ENCODE results near the gene PGPEP1. TPM values are rescaled to one million over a fixed set of nuclear protein-coding genes. Genes with fewer than 3 reads are reported as not detected.
"Not testable (repeated sequence)": the region's sequence is repeated elsewhere in the genome, so short reads cannot be mapped to it uniquely, and the experiment has no call there.

Gene PGPEP1
- polyA plus RNA-seq, 4 donors = 15.5 to 26.2 (median 25.8) TPM

DNA sequence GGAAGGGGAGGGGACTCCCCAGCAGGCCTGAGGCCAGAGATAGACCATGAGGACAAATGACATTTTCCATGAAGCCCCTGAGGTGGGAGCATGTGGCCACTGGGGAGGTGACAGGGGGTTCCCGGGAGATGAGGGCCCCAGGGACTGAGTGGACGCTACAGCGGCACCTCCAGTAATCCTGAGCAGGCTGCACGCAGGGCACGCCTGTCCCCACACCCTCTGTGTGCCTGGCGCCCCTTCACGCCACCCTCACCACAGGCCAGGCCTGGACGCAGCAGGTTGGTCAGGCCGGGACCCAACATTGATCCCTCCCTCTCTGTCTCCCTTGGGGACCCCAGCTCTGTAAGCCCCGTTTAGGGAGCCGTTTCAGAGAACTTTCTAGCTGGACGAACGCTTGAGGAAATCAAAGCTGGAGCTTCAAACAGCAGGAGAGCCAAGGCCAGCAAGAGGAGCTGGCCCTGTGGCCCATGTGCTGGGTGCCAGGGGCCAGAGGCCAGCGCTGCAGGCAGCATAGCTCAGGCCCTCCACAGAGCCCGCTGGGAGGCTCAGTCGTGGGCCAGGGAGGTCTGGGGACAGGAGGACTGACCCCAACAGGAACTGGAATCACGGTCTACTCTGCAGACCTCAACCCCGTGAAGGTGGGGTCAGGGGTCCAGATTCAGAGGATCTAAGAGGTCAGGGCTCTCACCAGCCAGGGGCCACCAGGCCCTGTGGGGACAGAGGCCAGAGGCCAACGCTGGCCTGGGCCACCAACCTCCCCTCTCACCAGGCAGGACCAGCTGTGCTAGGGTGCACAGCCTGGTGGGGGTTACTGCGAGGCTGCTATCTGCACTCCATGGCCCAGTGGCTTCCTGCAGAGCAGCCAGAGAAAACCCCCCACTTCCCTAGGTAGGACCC is 32.1 kb upstream of the PGPEP1 start:
- DNase-seq (ENCODE audit: low read depth in 4 of 4, low spot score in 3 of 4) = no peak

DNA sequence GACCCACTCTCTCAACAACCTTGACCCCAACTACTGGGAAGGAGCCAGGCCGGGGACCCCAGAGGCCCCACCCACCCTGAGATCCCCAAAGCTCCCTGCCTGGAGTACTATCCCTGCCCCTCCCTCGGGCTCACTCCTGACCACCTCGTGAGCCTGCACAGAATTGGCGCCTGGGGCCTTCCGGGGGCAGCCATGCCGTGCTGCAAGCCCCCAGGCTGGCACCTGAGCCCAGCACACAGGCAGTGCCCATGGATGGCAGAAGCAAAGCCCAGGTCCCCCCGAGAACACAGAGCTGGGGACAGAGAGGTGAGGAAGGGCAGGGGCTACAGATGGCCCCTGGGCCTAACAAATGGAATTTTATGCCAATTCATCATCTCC is 31.5 kb upstream of the PGPEP1 start:
- DNase-seq (ENCODE audit: low read depth in 4 of 4, low spot score in 3 of 4) = no peak

DNA sequence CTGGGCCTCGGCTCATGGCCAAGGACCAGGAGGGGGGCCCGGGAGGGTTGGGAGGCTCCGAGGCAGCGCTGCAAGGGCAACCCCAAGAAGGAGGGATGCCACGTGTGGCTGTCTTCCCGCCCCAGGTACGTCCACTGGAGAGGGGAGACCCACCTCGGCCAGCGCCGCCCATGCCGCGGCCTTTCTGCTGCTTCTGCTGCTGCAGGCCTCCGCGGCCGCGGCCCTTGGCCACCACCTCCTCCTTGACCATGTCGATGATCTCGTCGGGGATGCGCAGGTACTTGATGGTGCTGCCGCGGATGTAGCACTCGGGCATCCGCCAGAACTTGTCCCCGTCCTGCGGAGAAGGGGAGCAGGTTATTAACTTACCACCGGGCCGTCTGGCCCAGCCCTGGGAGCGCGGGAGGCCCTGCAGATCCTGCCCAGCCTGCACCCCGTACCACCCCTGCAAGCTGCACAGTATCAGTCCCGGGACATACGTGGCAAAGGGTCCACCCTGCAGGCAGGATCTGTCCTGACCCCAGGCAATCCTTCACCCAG is 30.8 kb upstream of the PGPEP1 start:
- no peak for DNase-seq (ENCODE audit: low read depth in 4 of 4, low spot score in 3 of 4)

DNA sequence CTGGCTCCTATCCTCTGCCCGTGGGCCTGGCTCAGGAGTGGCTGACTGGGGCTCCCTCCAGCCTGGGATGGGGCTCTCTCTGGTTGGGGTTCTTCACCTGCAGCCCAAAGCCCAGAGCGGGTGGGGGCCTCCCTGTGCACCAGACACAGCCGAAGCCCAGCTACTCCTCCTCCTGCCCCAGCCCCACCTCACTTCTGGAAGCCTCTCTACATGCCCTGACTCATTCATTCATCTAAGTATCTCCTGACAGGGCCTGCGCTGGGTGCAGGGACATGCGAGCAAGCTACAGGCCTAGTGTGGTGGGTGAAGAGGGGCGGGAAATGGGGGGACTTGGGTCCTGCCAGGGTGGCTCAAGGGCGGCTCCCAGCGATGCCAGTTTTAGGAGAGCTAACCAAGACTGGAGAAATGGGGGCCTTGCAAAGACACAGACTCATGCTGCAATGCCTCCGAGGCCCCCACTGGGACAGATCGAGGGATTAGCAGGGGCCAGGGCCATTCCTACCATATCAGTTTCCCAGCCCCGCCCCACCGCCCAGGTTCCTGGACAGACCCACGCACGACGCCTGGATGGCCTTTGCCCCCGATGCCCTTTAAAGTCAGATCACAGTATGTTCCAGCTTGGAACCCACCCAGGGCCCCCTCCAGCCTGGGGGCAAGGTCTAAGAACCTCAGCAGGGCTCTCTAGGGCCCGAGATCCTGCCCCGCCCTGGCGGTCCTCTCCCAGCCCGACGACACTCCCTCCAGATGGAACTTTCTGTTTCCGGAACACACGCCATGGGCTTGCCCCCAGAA is 30.1 kb upstream of the PGPEP1 start:
- DNase-seq (ENCODE audit: low read depth in 4 of 4, low spot score in 3 of 4) = no peak

DNA sequence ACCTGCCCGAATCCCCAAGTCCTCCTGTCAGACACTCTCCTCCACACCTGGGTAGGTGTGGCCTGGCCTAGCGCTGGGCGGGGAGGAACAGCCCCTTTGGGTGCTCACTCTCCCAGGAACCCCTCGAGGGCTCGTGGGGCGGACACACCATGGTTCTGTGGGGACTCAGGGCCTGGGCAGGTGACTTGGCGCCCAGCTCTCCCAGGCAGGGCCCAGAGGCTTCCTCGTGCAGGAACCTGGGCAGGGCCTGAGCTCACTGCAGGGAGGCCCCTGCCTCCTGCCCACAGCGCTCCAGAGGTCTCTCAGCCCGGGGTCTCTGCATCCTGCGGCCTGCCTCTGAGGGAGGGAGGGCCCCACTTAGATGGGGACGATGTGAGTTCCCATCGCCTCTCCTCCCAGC is 29.4 kb upstream of the PGPEP1 start:
- DNase-seq (ENCODE audit: low read depth in 4 of 4, low spot score in 3 of 4) = no peak

DNA sequence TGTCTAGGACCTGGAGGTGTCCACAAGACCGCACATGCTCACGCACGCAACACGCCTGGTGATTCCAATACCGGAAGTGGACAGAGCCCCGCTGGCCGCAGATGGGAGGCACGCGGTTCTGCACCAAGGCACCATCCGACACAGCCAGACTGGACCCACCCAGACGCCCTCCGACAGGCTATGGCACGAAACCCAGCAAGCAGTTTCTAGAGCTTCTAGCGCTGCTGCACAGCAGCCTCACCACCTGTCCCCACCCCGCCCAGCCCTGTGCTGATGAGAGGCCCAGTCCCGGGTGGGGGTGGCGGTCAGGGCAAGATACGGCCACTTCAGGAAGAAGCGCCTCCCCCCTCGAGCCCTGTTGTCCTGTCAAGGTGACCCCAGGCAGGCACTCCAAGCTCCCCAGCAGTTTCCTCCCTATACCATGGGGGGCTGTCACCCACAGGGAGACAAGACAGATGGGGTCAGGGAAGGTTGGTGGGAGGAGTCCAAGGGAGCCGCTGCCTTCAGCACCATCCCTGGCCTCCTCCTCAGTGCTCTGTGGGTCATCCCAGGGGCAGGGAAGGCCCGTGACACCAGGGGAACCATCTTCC is 28.8 kb upstream of the PGPEP1 start:
- DNase-seq (ENCODE audit: low read depth in 4 of 4, low spot score in 3 of 4) = no peak

DNA sequence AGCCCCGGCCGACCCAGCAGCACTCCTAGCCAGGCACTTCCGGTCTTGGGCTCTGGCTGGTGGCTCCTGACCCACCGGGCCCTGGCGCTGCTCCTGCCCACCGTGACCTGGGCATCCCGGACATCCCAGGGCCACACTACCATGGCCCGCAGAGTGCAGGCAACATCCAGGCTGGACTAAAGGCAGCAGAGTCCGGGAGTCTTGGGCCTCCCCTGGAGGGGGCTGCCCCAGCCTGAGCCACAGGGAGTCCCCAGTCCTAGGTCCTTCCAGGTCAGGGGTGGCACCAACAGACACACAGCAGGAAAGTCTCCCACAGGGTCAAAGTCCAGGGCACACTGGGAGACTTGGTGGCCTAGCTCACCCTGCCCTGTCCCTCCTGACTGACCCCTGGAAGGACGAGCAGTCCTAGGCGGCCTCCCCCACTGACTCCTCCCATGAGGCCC is 28.3 kb upstream of the PGPEP1 start:
- DNase-seq (ENCODE audit: low read depth in 4 of 4, low spot score in 3 of 4) = no peak

DNA sequence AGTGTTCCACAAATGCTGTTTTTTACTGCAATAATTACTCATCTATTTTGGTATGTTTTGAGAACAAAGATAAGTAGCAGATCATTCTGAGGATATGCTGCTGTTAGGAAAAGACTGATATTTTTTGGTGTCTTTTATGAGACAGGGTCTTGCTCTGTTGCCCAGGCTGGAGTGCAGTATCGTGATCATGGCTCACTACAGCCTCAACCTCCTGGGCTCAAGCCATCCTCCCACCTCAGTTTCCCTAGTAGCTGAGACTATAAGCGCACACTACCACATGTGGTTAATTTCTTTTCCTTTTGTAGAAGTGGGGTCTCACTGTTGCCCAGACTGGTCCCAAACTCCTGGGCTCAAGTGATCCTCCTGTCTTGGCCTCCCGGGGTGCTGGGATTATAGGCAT is 27.0 kb upstream of the PGPEP1 start:
- DNase-seq (ENCODE audit: low read depth in 4 of 4, low spot score in 3 of 4) = no peak

DNA sequence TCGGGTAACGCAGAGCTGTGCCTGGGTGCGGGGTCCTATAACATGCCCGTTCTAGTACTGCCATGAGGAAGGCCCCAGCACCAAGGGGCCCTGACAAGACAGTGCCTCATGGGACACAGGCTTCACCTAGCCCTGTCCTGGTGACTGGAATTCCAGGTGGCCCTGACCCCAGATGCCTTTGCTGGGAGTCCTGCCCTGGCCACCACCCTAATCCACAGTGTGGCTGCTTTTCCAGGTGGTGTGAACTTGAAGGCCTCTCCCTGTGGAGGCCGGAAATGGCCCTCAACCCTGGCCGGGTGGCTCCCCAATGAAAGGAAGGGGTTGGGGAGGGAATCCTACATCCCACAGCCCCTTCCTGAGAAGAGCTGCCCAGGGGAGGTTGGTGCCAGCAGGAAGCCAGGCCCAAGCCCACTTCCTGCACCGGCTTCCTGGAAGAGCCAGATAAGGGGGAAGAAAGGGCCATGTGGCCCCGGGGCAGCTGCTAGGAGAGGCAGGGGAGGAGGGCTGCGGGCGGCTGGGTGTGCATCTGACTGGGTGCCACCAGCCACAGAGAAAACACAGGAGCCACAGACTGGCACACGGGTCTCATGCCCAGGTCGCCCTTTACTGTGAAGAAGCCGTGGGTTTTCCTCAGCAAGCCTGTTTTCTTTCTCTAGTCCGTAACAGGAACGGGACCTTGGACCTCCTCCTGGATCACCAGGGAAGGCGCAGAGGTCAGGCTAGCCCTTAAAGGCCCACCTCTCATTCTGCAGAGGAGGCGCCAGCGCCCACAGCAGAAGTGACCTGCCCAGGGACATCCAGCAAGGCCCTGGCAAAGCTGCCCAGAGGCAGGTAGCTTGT is 22.2 kb upstream of the PGPEP1 start:
- no peak for DNase-seq (ENCODE audit: low read depth in 4 of 4, low spot score in 3 of 4)

DNA sequence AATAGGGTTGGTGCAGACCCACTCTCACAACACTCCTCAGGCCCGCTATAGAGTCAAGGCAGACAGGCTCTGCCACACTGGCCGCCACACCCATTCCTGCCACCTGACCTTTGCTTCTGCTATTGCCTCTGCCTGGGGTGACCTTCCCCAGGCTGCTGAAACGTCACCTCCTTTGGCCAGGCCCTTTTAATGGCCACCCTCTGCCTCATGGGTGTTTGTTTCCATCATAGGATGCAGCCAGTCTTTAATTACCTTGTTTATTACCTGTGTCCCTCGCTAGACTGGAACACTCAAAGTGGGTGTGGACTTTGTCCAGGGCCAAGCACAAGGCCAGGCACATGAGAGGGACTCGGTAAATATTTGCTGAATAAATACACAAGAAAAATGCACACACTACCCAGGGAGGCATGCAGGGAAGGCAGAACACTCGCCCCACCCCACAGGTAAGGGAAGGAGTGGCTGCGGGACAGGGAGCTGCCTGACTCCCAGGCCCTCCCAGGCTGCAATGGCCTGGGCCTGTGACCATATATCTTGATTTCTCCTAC is 20.7 kb upstream of the PGPEP1 start:
- no peak for DNase-seq (ENCODE audit: low read depth in 4 of 4, low spot score in 3 of 4)

DNA sequence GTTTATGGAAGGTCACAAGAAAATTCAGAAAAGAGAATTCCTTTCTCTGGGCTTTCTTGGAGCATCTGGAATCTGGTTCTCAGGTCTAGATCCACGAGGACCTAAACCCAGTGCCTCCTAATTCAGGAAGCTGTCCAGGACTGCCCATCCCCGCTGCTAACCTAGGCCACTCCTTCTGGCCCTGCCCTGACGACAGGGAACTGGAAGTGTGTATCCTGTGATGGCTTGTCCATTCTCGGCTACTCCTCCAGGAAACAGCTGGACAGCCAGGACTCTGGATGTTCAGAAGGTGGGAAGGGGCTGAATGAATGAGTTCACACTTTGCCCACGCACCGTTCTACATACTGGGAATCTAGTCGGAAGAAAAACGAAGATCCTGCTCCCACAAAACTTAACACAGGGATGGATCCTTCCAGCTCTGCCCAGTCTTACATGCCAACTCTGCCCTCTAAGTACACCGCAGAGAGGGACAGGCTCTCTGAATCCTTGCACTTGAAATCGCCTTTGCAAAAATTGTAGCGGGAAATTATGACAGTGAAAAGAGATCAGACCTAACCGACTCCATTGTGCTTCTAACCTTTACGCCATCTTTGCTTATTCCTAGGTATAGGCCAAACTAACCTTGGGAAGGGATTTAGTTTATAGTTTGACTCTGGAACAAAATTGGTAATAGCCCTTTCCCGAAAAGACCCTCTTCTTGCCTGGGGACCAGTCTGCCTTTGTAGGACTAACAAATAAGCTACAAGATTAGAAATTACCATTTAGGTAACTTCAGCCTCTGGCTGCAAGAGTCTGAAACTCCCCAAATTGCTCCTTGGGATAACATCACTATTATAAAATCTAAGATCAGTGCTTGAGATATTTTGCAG is 19.3 kb upstream of the PGPEP1 start:
- no peak for DNase-seq (ENCODE audit: low read depth in 4 of 4, low spot score in 3 of 4)

DNA sequence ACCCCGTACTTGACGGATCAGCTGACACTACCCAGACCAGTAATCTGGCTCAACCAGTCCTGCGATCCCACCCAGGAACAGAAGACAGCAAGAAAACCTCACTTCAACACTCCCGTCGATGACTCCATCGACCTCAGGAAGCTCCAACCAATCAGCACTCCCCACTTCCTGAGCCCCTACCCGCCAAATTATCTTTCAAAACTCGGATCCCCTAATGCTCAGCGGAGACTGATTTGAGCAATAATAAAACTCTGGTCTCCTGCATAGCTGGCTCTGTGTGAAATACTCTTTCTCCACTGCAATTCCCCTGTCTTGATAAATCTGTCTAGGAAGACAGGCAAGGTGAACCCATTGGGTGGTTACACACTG is 18.7 kb upstream of the PGPEP1 start:
- no peak for DNase-seq (ENCODE audit: low read depth in 4 of 4, low spot score in 3 of 4)

DNA sequence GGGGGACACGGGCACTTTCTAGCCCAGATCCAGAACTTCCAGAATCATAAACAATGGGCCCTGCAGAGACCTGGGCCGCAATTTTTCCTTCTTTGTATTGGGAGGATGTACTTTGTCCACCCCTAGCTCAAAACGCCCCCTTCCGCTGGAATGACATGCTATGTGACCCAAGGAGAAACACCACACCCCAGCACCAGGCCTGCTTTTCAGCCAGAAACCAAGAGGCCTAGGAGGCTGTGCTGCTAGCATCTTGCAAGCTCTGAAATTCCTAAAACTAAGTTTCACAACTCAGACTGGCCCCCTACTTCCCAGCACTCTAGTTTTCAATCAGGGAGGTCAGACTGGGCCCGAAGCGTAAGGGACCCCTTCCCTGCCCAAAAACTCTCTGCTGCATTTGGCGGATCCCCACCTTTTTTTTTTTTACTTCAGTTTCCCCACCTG is 18.1 kb upstream of the PGPEP1 start:
- no peak for DNase-seq (ENCODE audit: low read depth in 4 of 4, low spot score in 3 of 4)

DNA sequence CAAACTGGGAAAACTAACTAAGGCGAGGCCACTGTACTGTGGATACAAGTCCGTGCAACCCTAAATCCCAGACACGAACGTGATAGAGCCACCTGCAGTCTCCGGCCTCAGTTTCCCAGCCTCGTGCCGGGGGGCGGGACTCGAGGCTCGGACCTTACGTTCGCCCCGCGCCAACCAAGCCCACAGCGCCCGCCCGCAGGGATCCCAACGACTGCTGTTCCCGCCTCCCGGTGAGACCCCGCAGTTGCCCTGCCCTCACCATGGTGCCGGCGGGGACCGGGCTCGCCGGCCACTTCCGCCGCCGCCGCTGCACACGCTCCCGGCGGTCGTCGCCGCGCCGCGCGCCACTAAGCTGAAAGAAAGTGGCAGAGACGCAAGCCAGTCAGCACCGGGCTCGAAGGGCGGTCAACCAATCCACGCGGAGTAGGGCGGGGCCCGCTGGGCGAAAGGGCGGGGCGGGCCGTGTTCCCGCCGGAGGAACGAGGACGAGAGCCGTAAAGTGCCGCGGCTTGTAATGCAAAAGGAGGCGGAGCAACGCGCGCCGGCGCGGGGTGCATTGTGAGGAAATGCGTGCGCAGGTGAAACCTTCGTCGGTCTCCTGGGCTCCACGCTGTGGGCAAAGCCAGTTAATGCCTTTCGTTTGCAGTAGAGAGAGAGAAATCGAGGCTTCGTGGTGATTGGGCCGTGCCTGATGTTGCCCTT is 17.5 kb upstream of the PGPEP1 start, which contains the start of gene LSM4:
Gene LSM4, minus strand, starts transcription at position 318 of the 702 bp plus-strand sequence. Its CDS starts 56 bp downstream, at position 262.
- DNase-seq (ENCODE audit: low read depth in 4 of 4, low spot score in 3 of 4) = peak; percentile 89 to 94 (median 93)

DNA sequence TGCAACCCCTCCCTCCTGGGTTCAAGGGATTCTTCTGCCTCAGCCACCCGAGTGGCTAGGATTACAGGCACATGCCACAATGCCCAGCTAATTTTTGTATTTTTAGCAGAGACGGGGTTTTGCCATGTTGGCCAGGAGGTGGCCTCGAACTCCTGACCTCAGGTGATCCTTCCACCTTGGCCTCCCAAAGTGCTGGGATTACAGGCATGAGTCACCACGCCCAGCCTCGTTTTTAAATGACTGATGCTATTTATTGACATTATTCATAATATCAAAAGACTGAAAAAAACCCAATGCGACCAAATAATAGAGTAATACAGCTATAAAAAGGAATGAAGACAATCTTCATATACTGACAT is 16.0 kb upstream of the PGPEP1 start:
- not testable (repeated sequence) for DNase-seq (ENCODE audit: low read depth in 4 of 4, low spot score in 3 of 4)

DNA sequence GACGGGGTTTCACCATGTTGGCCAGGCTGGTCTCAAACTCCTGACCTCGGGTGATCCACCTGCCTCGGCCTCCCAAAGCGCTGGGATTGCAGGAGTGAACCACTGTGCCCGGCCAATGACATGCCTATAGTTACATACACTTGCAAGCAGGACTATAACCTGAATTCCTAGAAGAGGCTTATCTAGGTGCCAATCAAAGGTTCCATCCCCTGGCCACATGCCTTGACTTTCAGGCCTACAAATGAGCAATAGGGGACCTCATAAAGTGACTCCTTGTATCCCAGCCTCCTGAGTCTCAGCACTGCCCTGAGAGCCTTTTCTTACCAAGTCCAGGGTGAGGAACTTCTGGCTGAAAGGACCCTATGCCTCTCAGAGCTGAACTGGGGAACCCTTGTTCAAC is 13.6 kb upstream of the PGPEP1 start:
- DNase-seq (ENCODE audit: low read depth in 4 of 4, low spot score in 3 of 4) = no peak

DNA sequence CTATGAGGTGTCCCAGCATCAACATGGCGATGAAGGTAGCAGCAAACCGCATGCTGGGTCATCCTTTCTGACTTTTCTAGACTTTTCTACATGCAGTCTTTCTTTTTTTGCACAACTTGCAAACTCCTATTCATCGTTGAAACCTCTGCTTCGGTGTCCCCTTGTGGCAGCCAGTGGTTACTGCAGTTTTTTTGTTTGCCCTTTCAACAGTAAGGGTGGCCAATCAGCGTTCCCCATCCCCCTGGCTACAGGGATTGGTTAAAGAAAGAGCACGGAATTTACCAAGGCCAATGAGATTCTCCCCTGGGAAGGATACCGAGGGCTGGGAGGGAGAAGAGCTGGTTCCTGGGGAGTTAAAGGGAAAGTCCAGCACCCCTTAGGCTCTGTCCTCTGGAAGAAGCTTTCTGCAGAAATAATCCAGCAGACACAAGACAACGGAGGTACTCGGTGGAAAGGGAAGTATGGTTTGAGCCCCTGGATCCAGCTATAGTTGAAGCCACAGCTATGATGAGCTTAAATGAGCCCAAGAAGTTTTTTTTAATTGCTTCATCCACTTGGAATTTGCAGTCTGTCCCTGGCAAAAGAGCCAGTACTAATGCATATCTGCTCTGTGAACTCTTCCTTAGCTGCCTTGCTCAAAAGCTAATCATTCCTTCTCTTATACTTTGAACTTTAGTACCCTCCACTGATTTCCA is 11.9 kb upstream of the PGPEP1 start:
- peak; percentile 90 to 96 (median 93) for DNase-seq (ENCODE audit: low read depth in 4 of 4, low spot score in 3 of 4)

DNA sequence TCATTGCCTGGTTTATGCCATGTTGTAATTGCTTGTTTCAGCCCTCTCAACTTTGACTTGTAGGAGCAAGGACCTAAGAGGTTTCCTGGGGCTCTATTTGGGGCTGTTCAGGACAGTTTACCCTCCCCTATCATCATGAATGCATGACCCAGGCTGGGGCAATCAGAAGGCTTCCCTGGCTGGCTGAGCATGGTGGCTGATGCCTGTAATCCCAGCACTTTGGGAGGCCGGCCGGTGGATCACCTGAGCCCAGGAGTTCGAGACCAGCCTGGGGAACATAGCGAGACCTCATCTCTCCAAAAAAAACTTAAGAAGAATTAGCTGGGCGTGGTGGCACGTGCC is 11.4 kb upstream of the PGPEP1 start:
- DNase-seq (ENCODE audit: low read depth in 4 of 4, low spot score in 3 of 4) = no peak
